NCI-H2081 (cell line): ENCODE data around the gene FAM72C.
"Not testable (repeated sequence)": the region's sequence is repeated elsewhere in the genome, so short reads cannot be mapped to it uniquely, and the experiment has no call there.

Experiments
- DNase-seq, 2 experiments: peaks; one replicate each; lab custom pipeline; 2025; lab: John Stamatoyannopoulos, UW

Gene FAM72C

DNA sequence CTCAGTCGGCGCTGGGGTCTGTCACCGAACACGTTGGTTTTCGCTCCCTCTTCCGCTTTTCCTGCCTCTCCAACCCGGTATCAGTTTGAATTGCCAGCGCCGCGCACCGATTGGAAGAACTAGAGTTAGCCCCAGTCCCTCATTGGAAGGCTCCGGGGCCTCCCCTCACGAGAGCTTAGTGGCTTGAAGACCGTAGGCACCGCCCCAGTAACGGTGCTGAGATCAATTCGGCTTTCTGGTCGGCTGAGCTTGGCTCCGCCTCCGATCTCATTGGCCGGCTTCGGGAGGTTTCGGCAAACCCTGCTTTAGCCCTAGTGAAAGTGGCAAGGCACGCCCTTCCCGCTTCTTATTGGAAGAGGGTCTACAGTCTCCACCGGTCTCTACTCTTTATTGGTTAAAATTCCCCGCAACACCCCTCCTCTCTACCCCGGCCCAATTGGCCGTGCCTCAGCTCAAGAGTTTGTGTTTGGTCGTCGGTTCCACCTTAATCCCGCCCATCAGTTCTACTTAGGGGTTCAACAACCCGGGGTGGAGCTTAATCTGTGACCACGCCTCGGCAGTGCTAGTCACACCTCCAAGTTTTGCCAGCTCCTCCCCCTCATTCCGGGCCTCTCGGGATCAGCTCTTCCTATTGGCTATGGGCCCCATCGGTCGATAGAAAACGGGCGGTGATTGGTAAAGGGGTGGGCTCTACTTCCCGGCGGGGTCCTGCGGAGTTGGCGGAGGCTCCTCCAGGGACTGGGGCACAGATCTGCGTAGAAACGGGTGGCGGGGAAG lies at the start of gene FAM72C:
Gene FAM72C, minus strand, starts transcription at position 63 of the 777 bp plus-strand sequence. CDS start 845 bp downstream, outside the sequence.
- not testable (repeated sequence) for DNase-seq

DNA sequence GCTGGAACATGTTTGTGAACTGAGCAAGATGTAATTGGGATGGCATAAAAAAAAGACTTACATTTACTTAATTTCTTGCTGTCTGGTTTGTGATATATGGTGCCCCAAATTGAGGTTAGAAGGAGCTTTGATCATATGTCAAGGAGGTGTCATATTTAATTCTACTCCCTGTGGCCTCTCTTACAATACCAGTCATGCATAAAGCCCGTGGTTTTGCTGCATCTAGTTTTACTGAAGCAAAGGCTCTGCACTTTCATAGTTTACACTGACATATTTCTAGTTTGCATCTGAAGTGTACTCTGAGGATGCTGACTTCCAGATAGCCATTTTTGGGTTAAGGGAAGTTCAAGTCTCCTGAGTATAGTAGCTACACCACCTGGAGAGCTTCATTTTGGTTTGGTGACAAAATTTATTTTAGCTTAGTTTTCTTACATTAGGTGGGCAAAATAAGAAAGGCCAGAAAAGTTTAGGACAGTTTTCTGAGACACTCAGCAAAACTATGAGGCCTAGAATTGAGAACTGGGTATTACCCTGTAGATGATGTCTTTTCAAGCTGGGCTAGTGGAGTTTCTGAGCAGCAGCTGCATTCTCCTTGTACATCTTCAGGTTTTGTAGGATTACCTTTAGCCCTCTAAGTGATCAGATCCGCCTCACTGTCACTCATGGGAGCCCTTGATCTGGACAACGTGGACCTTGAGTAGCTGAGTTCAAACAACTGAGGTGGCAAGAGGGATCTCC lies 48.4 kb upstream of the FAM72C start:
- DNase-seq: not testable (repeated sequence)

DNA sequence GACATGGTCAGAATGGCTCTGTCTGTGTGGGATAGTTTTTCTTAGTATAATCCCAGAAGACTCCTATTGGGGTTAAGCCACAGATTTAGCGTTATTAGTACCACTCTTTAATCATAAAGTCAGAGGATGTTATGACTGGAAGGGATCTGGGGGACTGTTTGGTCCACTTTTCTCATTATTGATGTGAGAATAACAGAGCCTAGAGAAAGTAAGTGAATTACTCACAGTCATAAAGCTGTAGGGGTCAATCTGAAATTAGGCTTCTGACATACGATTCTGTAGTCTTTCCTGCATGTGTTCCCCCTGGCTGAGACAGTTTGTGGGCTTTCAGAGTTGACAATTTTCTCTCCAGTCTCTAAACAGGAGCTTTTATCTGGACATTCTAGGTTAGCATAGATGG lies 47.3 kb upstream of the FAM72C start:
- DNase-seq: not testable (repeated sequence)

- not testable (repeated sequence) for DNase-seq
Observed at GRCh38 chr1:144015180-144015966, 43.6 kb upstream of the FAM72C start.

GRCh38 chr1:144014528-144014927 lies 42.7 kb upstream of the FAM72C start:
- DNase-seq: not testable (repeated sequence)

GRCh38 chr1:144014121-144014520 lies 42.3 kb upstream of the FAM72C start:
- not testable (repeated sequence) for DNase-seq

- DNase-seq: not testable (repeated sequence)
Observed at GRCh38 chr1:144012168-144012733, 40.5 kb upstream of the FAM72C start.

- not testable (repeated sequence) for DNase-seq
Observed at GRCh38 chr1:144009410-144009809, 37.6 kb upstream of the FAM72C start.

GRCh38 chr1:144004259-144004658 lies 32.5 kb upstream of the FAM72C start:
- DNase-seq: not testable (repeated sequence)

DNA sequence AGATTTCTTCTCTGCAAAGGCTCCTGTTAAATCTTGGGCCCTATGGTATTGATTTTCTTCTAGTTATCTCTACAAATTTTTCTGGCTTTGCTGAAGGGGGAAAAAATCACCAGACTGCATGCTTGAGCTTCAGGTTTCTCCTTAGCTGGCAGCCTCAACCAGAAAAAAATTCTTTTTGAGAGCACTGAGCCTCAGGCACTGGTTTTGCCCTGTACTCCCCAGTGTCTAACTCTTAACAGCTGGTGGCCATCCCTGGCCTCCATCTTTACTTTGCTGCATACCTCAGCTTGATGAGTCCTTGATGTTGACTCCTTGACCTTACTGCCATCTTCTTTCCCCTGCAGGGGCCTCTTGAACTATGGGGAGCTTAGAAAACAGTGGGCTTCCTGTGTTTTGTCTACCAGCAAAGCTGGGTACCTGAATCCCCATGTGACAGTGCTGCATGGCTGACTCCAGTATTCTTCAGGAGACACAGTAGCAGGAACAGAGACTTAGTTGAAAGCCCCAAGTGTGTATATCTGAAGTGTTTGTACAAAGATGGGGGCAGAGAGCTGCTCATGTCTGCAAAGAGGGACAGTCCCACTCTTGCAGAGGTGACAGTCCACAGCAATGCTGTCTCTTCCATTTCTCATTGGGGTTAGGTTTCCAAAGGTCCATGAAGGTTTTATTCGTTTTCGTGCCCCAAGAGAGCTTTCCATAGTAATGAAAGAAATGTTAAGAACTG lies 31.7 kb upstream of the FAM72C start:
- DNase-seq: not testable (repeated sequence)

GRCh38 chr1:144002141-144002881 lies 30.5 kb upstream of the FAM72C start:
- DNase-seq: not testable (repeated sequence)

GRCh38 chr1:144001077-144001476 lies 29.3 kb upstream of the FAM72C start:
- not testable (repeated sequence) for DNase-seq

DNA sequence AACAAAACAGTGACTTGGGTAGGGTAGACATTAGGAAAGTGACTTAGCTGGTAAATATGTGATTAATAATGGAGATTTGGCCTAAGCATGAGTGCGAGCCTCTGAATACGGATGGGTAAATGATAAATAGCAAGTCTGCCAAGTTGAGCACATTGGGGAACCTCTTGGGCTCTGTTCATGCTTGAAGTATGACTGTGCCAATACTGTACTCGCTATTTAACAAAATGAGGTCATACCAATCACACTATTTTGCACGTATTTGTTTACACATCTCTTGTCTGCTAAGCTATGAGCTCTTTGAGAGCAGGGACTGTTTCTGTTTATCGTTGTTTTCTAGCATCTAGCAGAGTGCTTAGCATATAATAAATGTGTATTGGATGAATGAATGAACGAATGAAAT lies 24.2 kb upstream of the FAM72C start:
- DNase-seq: not testable (repeated sequence)

DNA sequence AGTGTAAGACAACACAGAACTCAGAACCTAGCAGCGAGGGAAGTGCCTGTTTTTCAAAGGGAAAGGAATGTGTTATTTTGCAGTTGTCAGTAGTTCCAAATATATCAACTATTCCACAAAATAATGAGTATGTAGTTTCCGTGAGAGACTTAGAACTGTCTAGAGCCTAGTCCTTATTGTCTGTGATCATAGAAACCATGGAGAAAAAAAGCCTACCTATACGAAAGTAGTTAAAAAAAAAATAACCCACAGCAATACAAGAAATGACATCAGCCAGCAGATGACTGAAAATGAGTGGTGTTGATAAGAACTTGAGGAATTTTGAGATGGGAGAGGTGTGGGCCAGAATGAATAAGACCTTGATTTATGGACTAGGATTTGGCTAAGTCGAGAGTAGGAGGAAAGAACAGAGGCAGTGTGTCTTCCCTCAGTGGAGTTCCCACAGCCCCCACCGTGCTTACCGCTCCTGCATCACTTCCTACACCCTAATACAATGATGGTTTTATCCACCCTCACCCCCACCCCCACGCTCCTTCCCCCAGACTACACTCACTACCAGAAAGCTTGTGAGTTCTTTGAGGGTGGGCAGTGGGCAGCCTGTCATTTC lies 21.6 kb upstream of the FAM72C start:
- DNase-seq: not testable (repeated sequence)

DNA sequence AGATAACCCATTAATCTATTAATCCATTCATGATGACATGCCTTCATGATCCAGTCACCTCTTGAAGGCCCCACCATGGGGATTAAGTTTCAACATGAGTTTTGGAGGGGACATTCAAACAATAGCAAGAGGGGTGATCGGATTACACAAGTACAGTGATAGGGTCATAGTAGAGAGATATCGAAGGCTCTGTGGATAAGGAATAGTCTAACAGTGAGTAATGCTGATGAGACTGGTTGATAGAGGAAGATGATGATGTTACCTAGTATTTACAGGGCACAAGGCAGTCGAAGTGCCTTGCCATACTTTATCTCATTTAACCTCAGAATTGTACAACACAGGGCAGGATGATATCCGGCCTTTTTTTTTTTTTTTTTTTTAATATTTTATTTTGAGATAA lies 18.9 kb upstream of the FAM72C start:
- DNase-seq: not testable (repeated sequence)

GRCh38 chr1:143989719-143990118 lies 17.9 kb upstream of the FAM72C start:
- DNase-seq: not testable (repeated sequence)

DNA sequence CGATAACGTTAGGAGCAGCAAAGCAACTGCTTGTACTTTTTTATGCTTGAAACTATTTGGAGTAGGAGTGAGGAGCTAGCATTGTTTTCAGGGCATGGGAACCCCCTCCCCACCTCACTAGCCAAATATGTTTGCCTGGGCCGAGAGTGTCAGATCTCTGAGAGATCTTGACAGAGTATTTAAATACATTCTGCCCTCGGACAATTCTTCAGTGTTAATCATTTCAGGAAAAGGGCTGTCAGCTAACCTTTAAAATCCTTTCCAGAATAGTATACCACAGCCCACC lies 17.6 kb upstream of the FAM72C start:
- not testable (repeated sequence) for DNase-seq

GRCh38 chr1:143988602-143989426 lies 17.0 kb upstream of the FAM72C start:
- not testable (repeated sequence) for DNase-seq

GRCh38 chr1:143987868-143988267 lies 16.1 kb upstream of the FAM72C start:
- not testable (repeated sequence) for DNase-seq
